HG02759 (cell line): ENCODE results near the gene NELFCD.
"Not testable (repeated sequence)": the region's sequence is repeated elsewhere in the genome, so short reads cannot be mapped to it uniquely, and the experiment has no call there.

ENCODE experiments used
- ATAC-seq: cut with Tn5 transposase; IDR thresholded peaks from one replicate; pipeline ENCODE4 v1.9.1; 2021; ENCODE audit warnings: mild to moderate bottlenecking, moderate library complexity; ENCODE audit not compliant: unreplicated experiment

The NELFCD gene

DNA sequence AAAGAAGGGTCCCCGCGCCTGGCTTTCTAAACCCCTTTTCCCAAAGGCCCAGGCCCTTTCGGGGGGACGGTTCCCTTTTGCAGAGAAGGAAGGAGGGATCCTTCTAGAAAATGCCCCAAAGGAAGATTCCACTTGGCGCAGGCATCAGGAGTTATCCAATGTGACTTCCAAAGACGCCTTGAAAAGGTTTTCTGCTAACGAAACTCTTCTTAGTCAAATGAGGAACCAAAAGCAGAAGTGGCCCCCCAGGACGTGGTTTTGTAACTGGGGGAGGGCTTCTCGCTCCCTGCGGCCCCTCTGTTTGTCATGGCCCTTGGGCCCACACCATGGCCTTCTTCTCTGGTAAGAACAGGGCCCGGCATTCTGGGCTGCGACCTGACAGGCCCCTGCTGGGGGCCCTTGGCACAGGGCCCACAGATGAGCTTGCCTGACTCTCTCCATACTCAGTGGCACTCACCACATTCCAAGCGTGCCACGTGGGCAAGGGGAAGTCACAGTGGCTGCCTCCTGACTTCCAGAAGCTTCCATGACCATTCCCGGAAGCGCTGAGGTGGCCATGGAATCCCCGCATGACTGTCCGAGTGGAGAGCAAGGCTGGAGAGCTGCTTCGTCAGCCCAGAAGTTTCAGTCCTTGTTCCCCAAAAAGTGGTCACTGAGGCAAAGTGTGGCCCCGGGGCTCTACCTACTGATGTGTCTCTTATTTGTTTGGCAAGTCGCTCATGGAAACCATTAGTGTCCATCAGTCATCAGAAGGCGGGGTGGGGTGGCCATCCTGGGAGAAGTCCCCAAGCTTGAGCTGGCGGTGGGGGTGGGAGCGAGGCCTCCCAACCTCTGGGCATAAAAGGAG lies 26.8 kb downstream of the NELFCD start:
- ATAC-seq: peak; percentile 36

GRCh38 chr20:59008715-59009336 lies 27.8 kb downstream of the NELFCD start:
- no peak for ATAC-seq

DNA sequence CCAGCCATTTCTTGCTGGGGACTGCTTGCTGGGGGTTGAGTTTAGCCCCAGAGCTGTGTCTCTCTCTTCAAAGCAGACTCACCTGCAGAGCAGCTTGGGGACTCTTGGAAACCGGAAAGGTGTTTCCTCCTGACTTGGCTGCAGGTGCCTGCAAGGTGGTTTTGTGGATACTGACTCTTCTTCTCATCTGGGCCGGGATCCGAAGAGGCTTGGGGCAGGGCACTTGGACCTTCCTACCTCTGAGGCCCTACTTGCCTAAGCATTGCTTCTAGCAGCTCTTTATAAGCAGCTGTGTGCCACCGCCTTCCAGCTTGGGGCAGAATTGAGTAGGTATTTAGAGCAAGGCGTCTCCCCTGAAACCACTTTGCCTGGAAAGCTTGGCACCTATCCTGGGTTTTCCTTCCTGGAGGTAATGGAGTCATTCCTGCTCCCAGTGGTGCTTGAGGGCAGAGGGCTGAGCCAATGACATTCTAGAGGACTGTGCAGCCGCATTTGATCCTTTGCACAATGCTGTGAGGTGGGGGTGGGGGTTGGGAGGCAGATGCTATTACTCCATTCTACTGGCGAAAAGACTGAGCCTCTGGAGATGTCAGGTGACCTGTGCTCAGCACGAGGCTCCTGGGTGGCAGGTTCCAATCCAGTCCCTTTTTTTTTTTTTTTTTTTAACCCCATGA lies 29.4 kb downstream of the NELFCD start:
- no peak for ATAC-seq

- ATAC-seq: no peak
These were observed 30.2 kb downstream of the NELFCD start for GRCh38 chr20:59010995-59011873.

GRCh38 chr20:59011874-59012157 lies 30.8 kb downstream of the NELFCD start:
- not testable (repeated sequence) for ATAC-seq

GRCh38 chr20:59013031-59013951 lies 32.2 kb downstream of the NELFCD start:
- ATAC-seq: no peak

DNA sequence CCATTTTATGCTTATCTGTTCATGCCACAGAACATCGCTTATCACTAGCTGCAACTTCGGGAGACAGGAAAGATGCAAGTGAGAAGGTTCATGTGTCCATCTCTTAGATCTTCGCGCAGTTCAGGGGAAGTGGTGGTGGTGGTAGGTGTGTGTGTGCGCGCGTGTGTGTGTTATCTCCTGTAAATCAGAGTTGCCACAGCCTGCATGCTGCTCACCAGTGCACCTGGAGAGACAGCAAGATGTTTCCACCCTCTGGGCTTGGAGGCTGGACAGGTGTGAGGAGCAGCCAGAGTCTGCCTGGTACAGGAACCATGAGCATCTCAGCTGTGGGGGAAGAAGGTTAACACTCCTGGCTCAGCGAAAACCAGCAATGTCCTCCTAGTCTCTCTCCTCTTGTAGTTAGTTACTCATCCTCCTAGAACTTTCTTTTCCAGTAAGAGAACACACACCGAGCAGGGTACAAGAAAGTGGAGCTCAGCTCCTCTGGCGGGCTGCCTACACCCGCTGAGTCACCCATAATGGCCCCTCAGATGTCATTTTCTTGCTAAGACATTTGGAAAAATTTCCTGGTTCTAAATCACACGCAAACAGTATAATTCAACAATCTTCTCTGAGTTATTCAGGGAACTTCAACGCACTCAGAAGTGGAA lies 33.0 kb downstream of the NELFCD start:
- no peak for ATAC-seq

DNA sequence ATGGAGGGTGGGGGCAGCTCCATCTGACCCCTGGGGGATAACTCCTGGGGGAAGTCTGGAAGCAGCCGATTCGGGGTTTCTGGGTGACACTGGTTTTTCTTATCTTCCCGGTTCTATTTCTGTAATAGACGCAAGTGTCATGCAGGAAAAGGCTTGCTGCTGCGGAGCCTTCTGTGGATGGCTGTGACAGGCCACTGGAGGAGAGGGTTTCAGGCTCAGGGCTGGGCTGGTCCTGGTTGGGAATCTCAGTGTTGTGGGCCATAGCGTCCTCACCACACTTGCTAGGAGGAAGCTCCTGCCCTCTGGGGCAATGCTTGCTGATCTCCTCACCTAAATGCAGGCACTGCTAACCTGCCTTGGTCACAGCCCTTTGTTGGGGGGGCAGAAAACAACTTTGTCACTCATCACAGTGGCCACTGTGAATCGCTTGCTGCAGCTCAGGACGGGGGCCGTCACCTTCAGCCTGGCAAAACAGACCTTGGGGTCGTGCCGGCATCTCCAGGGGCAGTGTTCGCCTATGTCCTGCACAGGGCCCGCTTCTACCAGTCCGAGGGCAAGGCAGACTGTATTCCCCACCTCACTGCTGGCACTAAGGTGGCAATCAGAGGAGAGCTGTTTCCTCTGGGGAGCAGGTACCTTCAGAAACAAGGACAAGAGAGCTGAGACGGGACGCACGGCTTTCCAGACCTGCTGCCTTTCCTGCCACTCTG lies 33.8 kb downstream of the NELFCD start:
- no peak for ATAC-seq

GRCh38 chr20:59015411-59015810 lies 34.4 kb downstream of the NELFCD start:
- ATAC-seq: no peak

DNA sequence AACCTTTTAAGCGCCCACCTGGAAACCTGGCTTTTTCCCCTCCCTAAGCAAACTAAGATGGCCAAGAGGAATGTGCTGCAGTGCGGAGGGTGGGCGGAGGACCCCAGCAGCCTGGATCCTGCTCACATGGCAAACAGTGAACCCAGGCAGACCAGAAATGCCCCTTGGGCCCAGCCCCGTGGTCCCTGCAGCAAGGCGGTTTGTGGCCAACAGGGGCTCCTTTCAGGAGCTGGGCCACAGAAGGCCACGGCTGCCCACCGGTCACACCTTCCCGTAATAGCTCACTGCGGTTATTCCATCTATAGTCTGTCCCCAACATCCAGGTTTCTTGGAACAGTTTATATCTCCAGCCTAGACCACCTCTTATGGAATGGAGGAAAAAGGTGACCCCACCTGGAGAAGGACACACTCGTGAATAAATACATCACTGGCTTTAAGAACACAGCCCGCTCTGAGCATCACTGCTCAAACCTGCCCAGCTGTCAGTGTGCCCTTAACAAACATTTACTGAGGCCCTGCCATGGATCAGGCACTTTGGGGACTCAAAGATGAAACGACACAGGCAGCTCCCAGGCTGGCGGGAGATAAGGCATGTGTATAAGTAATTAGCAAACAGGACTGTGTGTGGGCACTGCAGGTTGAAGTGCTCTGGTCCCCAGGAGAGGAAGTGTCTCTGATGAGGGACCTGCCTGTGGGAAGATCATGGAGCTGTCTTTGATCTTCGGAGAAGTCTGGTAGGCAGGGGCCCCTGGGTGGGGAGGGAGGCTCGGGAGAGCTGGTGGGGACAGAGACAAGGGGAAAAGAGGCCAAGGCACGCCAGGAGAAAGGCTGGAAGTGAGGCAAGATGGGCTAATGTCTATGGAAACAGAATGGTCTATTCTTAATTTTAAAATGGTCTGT lies 35.0 kb downstream of the NELFCD start:
- ATAC-seq: no peak

- ATAC-seq: no peak
These were observed 35.9 kb downstream of the NELFCD start for GRCh38 chr20:59016795-59017492.

DNA sequence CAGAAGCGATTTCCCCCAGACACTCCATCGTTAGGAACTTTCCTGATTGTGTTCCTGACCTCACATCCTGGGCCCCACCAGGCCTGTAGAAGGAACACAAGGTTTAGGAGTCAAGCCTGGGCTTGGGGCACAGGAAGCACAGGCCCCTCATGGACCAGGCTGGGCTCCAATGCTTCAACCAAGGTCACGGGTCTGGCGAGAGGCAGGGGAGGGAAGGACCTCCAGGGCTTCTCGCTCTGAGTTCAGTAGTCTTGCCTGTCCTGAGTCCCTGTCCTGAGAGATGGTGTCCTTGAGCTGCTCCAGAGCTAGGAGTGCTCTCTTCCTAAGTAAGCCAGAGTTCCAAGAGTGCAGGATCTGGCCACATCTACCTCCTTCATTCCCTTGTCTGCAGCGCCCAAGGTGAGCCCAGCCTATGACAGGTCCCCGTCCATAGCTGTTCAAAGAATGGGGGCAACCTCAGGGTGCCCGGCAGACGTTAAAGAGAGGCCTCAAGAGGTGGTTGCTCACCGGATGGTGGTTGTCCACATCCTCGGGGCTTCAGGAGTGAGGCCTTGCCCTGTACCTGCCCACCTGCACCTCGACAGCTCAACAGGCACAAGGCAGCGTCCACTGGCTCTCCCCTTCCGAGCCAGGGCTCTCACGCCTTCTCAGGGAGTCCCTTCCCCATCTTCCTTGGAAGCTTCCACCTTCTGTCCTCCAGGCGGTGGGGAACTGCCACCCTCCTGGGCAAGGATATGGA lies 36.6 kb downstream of the NELFCD start:
- no peak for ATAC-seq

DNA sequence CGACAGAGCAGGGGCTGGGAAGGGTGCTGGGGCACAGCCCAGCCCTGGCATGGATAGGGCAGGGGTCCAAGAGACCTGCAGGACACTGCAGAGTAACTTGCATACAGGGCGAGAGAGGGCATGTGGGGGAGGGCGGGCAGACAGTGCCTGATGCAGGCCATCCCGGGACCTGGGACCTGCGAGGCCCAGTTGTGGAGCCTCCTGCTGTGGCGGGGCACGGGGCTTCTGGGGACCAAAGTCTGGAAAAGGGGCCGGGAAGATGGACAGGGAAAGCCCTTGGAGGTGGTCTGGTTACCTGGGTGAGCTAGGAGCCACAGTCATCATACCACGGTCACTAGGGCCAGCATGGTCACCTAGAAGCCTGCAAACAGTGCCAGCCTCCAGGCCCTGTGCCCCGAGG lies 37.8 kb downstream of the NELFCD start:
- no peak for ATAC-seq

- ATAC-seq: no peak
These were observed 38.2 kb downstream of the NELFCD start, which contains the start of gene TUBB1 for GRCh38 chr20:59019217-59019616. Gene TUBB1, plus strand, starts transcription at chr20:59019429. Its CDS starts 94 bp downstream, at chr20:59019523.

DNA sequence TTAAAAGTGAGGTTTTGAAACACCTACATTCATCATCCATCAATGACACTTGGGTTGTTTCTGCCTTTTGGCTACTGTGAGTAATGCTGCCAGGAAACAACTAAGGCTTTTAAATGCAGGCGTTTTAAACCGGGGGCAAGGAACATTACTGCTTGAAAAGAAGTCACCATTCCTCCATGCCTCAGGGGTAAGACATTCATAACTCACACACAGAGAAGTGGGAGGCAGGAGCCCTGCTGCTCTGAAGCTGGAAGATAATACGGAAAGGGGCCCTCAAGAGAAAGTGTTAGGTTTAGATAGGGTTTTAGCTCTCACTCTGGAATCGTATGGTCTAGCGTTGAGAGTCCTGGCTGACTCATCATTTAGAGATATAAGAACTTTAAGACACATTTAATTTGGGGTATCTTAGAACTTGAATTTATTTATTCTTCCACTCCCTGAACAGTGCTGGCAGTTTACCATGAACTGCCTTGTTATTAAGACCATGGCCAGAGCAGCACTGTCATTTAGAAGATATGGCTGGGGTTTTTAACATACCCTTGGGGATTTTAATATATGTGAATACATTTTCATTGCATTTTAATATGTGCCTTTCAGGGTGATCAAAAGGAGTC lies 40.0 kb downstream of the NELFCD start:
- no peak for ATAC-seq

GRCh38 chr20:59022754-59023153 lies 41.7 kb downstream of the NELFCD start:
- ATAC-seq: no peak
